A549 (cell line): ENCODE data around the gene INPP5A. TPM values are rescaled to one million over a fixed set of nuclear protein-coding genes. Genes with fewer than 3 reads are reported as not detected.

Experiments used
- ATAC-seq, 2 experiments: fragments of 200-7000 bp in 1 of 2; fragments of >200 bp in 1 of 2; cut with Nextera tagmentation in 1 of 2; cut with Tn5 transposase in 1 of 2; 3 replicates each; pipeline versions ENCODE4 v1.8.0 to v1.9.1; 2018 to 2020; ENCODE audit warnings: mild to moderate bottlenecking in 1 of 2, moderate library complexity in 1 of 2
- CTCF ChIA-PET: fragments of 300-600 bp; sonication (Branson Sonifier 250); formaldehyde crosslinking; extraction: SDS; loops from one replicate; lab custom pipeline; 2021; ENCODE audit warnings: antibody characterized with exemption, inconsistent platforms; lab: Yijun Ruan, JAX
- POLR2A ChIA-PET: fragments of 350-600 bp; formaldehyde crosslinking; extraction: SDS; loops from one replicate; lab custom pipeline; 2021; ENCODE audit warnings: antibody characterized with exemption, inconsistent platforms; lab: Yijun Ruan, JAX
- DNase-seq, 2 experiments: peaks; one replicate each; pipeline versions ENCODE4 v3.0.0 to v3.0.0-alpha.2; 2011 to 2016; ENCODE audit warnings: low read depth in 1 of 2, low spot score in 1 of 2
- FAIRE-seq: peaks from 2 replicates; lab custom pipeline; 2011; peaks lifted over from hg19 to GRCh38; lab: Jason Lieb, UNC
- H3K27ac ChIP-seq, 2 experiments: fragments of >200 bp; sonication (Bioruptor Twin); formaldehyde crosslinking; 3 replicates each; pipeline ENCODE4 v1.5.1; 2016 to 2017
- H3K4me1 ChIP-seq: fragments of >200 bp; sonication (Bioruptor Twin); formaldehyde crosslinking; 3 replicates; pipeline ENCODE4 v1.6.1; 2016
- H3K4me2 ChIP-seq: fragments of >200 bp; sonication (Bioruptor Twin); formaldehyde crosslinking; 3 replicates; pipeline ENCODE4 v1.6.1; 2016
- H3K4me3 ChIP-seq: fragments of >200 bp; sonication (Bioruptor Twin); formaldehyde crosslinking; 3 replicates; pipeline ENCODE4 v1.5.1; 2016
- H3K9me3 ChIP-seq: fragments of >200 bp; sonication (Bioruptor Twin); formaldehyde crosslinking; 3 replicates; pipeline ENCODE4 v1.6.1; 2016
- CHD4 ChIP-seq: fragments of 200-600 bp; sonication (generic); IDR thresholded peaks from 2 replicates; pipeline ENCODE4 v1.6.1; 2016; ENCODE audit warnings: antibody characterized with exemption, mild to moderate bottlenecking, borderline replicate concordance
- EP300 ChIP-seq, 2 experiments: fragments of >200 bp; sonication (Bioruptor Twin); formaldehyde crosslinking; IDR thresholded peaks; 2 replicates in 1 of 2; 3 replicates in 1 of 2; pipeline ENCODE4 v1.6.1; 2016 to 2017
- ESRRA ChIP-seq: fragments of 150-350 bp; IDR thresholded peaks from 2 replicates; pipeline ENCODE4 v1.6.1; 2014; ENCODE audit warnings: mild to moderate bottlenecking, low read length, borderline replicate concordance
- FOXS1 ChIP-seq: fragments of 250-450 bp; sonication (Bioruptor Pico); IDR thresholded peaks from 2 replicates; pipeline ENCODE4 v1.5.0; 2020; ENCODE audit warnings: mild to moderate bottlenecking, moderate library complexity
- GATA3 ChIP-seq: IDR thresholded peaks from 2 replicates; pipeline ENCODE4 v1.6.1; 2012; ENCODE audit warnings: borderline replicate concordance
- HOXA7 ChIP-seq: fragments of 250-450 bp; sonication (Bioruptor Pico); IDR thresholded peaks from 2 replicates; pipeline ENCODE4 v1.5.0; 2020; ENCODE audit warnings: mild to moderate bottlenecking, moderate library complexity
- HOXB13 ChIP-seq: fragments of 250-450 bp; sonication (Bioruptor Pico); IDR thresholded peaks from 2 replicates; pipeline ENCODE4 v1.5.0; 2020; ENCODE audit warnings: low read depth, mild to moderate bottlenecking, moderate library complexity
- HOXB5 ChIP-seq: fragments of 250-450 bp; sonication (Bioruptor Pico); IDR thresholded peaks from 2 replicates; pipeline ENCODE4 v1.5.0; 2020; ENCODE audit warnings: mild to moderate bottlenecking, moderate library complexity
- MYC ChIP-seq: IDR thresholded peaks from 2 replicates; pipeline ENCODE4 v1.6.1; 2012; ENCODE audit warnings: mild to moderate bottlenecking, inconsistent platforms, low read length, improper control_type of control experiment, borderline replicate concordance
- NFE2L2 ChIP-seq: fragments of 150-350 bp; conservative IDR thresholded peaks from 2 replicates; pipeline ENCODE4 v1.6.1; 2014; ENCODE audit warnings: low read length
- NR3C1 ChIP-seq: fragments of >200 bp; sonication (Bioruptor Twin); formaldehyde crosslinking; IDR thresholded peaks from 3 replicates; pipeline ENCODE4 v1.6.1; 2017
- RAD21 ChIP-seq, 2 experiments: fragments of >200 bp in 1 of 2; sonication (Bioruptor Twin) in 1 of 2; formaldehyde crosslinking in 1 of 2; IDR thresholded peaks in 1 of 2; conservative IDR thresholded peaks in 1 of 2; 2 replicates in 1 of 2; 3 replicates in 1 of 2; pipeline ENCODE4 v1.6.1; 2012 to 2018; ENCODE audit warnings: inconsistent platforms in 1 of 2
- RFX5 ChIP-seq: fragments of 450-650 bp; IDR thresholded peaks from 2 replicates; pipeline ENCODE4 v1.7.1; 2014; ENCODE audit warnings: antibody characterized with exemption, mild to moderate bottlenecking, moderate library complexity
- SMC3 ChIP-seq: fragments of >200 bp; sonication (Bioruptor Twin); formaldehyde crosslinking; IDR thresholded peaks from 3 replicates; pipeline ENCODE4 v1.6.1; 2018; ENCODE audit warnings: inconsistent platforms
- ZNF302 ChIP-seq: fragments of 250-450 bp; sonication (Bioruptor Pico); IDR thresholded peaks from 2 replicates; pipeline ENCODE4 v1.9.0; 2021; ENCODE audit warnings: inconsistent platforms, mild to moderate bottlenecking, moderate library complexity
- ZSCAN20 ChIP-seq: fragments of 250-450 bp; sonication (Bioruptor Pico); IDR thresholded peaks from 2 replicates; pipeline ENCODE4 v1.8.0; 2022; ENCODE audit warnings: mild to moderate bottlenecking, moderate library complexity
- WGBS: methylation state at CpG from one replicate; pipeline ENCODE4 v1.1.6; 2017; ENCODE audit errors: missing lambda C conversion rate; 5-methylcytosine and 5-hydroxymethylcytosine counted together
- polyA plus RNA-seq, 4 experiments: library from polyadenylated mRNA; depleted of rRNA in 3 of 4; stranded (reverse); fragments of >200 nt; fragmentation: RNase III in 1 of 4; extraction: RNeasy Plus Mini Kit Qiagen cat#74134 plus additional on column Dnase treatment in 1 of 4; gene quantifications; 2 replicates in 3 of 4; 3 replicates in 1 of 4; pipeline ENCODE4 v1.2.3, GENCODE V29; 2011 to 2017
- TF ChIP-seq, protein P1 (sequence below): fragments of 450-650 bp; IDR thresholded peaks from 2 replicates; pipeline ENCODE4 v1.6.1; 2014; ENCODE audit warnings: antibody characterized with exemption
- TF ChIP-seq, protein P2 (sequence below): fragments of 250-450 bp; sonication (Bioruptor Pico); IDR thresholded peaks from 2 replicates; pipeline ENCODE4 v1.5.0; 2020; ENCODE audit warnings: low read depth, mild to moderate bottlenecking, moderate library complexity

The INPP5A gene
- polyA plus RNA-seq, 2 of the 4 experiments (the other 2 are of a cell fraction): 13.7 to 15.1 TPM

- Histone ChIP-seq H3K9me3 (no peaks in the 10 kb centered on the region), H3K27ac (no peak overlapping the region), H3K4me1 (no peaks in the 10 kb centered on the region), H3K4me2 (no peak overlapping the region), H3K4me3 (no peak overlapping the region)
- ATAC-seq (no peak), FAIRE-seq (no peak), DNase-seq (no peak)
- POLR2A ChIA-PET: no interaction called here
- CTCF ChIA-PET: interaction anchor here (1.2 kb wide), 1 partner anchor 25 kb away, joined by 3 read pairs; no protein-coding TSS in a partner anchor
- WGBS: 89% methylated on average over 21 of the region's 25 CpGs
- no peak for TF ChIP-seq HOXA7
- no peak for TF ChIP-seq GATA3
- no peak for TF ChIP-seq ESRRA
- TF ChIP-seq EP300 (IDR thresholded peaks at IDR 0.05): no peak
- no peak for TF ChIP-seq HOXB5 (CRISPR knock-in tag)
- no peak for TF ChIP-seq ZSCAN20 (CRISPR knock-in tag)
- TF ChIP-seq, protein P1, sequence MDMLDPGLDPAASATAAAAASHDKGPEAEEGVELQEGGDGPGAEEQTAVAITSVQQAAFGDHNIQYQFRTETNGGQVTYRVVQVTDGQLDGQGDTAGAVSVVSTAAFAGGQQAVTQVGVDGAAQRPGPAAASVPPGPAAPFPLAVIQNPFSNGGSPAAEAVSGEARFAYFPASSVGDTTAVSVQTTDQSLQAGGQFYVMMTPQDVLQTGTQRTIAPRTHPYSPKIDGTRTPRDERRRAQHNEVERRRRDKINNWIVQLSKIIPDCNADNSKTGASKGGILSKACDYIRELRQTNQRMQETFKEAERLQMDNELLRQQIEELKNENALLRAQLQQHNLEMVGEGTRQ: no peak
- TF ChIP-seq NR3C1: no peak
- TF ChIP-seq, protein P2, sequence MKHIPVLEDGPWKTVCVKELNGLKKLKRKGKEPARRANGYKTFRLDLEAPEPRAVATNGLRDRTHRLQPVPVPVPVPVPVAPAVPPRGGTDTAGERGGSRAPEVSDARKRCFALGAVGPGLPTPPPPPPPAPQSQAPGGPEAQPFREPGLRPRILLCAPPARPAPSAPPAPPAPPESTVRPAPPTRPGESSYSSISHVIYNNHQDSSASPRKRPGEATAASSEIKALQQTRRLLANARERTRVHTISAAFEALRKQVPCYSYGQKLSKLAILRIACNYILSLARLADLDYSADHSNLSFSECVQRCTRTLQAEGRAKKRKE (CRISPR knock-in tag): no peak
- TF ChIP-seq RAD21 (conservative IDR thresholded peaks at IDR 0.05 in 1 of 2, IDR thresholded peaks at IDR 0.05 in 1 of 2): no peak
- no peak for TF ChIP-seq MYC
- no peak for TF ChIP-seq RFX5
- no peak for TF ChIP-seq ZNF302 (CRISPR knock-in tag)
- no peak for TF ChIP-seq SMC3
These were observed 201.1 kb downstream of the INPP5A start for GRCh38 chr10:132738454-132739224.

DNA sequence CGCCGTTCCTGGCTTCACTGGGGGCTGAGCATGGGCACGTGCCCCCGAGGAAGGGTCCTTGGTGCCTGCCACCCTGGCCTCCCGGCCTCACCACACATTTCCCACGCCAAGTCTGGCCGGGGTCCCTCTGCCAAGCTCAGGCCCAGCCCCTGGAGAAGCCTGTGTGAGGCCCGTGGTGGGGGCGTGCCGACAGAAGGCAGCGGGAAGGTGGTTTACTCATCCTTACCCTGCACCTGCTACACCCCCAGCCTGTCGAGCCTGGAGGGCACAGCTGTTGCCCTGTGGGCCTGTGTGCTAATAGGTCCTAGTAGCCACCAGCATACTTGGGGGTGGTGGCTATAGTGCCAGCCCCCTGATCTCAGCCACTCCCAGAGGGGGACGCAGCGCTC lies 201.6 kb downstream of the INPP5A start:
- DNase-seq (no peak), ATAC-seq (no peak), FAIRE-seq (no peak)
- no peak overlapping the region for H3K4me3 ChIP-seq
- H3K4me1 ChIP-seq: no peaks in the 10 kb centered on the region
- no peaks in the 10 kb centered on the region for H3K9me3 ChIP-seq
- TF ChIP-seq CHD4 (no peak), NR3C1 (no peak)
- no peak overlapping the region for H3K4me2 ChIP-seq
- POLR2A ChIA-PET: no interaction called here
- 81% methylated on average over 12 of the region's 14 CpGs for WGBS
- CTCF ChIA-PET: interaction anchor here (1.2 kb wide), 1 partner anchor 24 kb away, joined by 3 read pairs; no protein-coding TSS in a partner anchor
- H3K27ac ChIP-seq: no peak overlapping the region

GRCh38 chr10:132740588-132740987 lies 203.0 kb downstream of the INPP5A start:
- H3K4me1 ChIP-seq: no peaks in the 10 kb centered on the region
- no peak overlapping the region for H3K4me3 ChIP-seq
- H3K9me3 ChIP-seq: no peaks in the 10 kb centered on the region
- CTCF ChIA-PET: no interaction called here
- H3K4me2 ChIP-seq: no peak overlapping the region
- TF ChIP-seq NFE2L2: no peak
- no peak for TF ChIP-seq FOXS1 (CRISPR knock-in tag)
- TF ChIP-seq HOXB13 (CRISPR knock-in tag): no peak
- no peak for TF ChIP-seq RAD21 (conservative IDR thresholded peaks at IDR 0.05 in 1 of 2, IDR thresholded peaks at IDR 0.05 in 1 of 2)
- TF ChIP-seq SMC3: no peak
- POLR2A ChIA-PET: no interaction called here
- no peak for FAIRE-seq
- no peak overlapping the region for H3K27ac ChIP-seq
- no peak for ATAC-seq
- no peak for DNase-seq
- 53% methylated on average over 6 of the region's 6 CpGs for WGBS
